Smooth muscle cell (in vitro differentiated cells): ENCODE results near the gene PDE11A. TPM values are rescaled to one million over a fixed set of nuclear protein-coding genes. Genes with fewer than 3 reads are reported as not detected.

ENCODE experiments used
- DNase-seq: peaks from one replicate; lab custom pipeline; 2025; ENCODE audit not compliant: unreplicated experiment; lab: John Stamatoyannopoulos, UW
- H2AFZ ChIP-seq: fragments of 200-600 bp; sonication (generic); 2 replicates; pipeline ENCODE4 v1.6.0; 2016; ENCODE audit warnings: antibody characterized with exemption, low read depth, mild to moderate bottlenecking
- H3F3A ChIP-seq: fragments of 200-600 bp; sonication (generic); 2 replicates; pipeline ENCODE4 v1.6.0; 2017; ENCODE audit warnings: antibody characterized with exemption, low read depth
- H3K27ac ChIP-seq: fragments of 200-600 bp; sonication (generic); 2 replicates; pipeline ENCODE4 v1.5.1; 2016; ENCODE audit warnings: low read depth, mild to moderate bottlenecking
- H3K27me3 ChIP-seq: fragments of 200-600 bp; sonication (generic); 2 replicates; pipeline ENCODE4 v1.6.1; 2016; ENCODE audit warnings: low read depth, mild to moderate bottlenecking
- H3K36me3 ChIP-seq: fragments of 200-600 bp; sonication (generic); 2 replicates; pipeline ENCODE4 v1.5.1; 2016; ENCODE audit warnings: low read depth
- H3K4me1 ChIP-seq: fragments of 200-600 bp; sonication (generic); 2 replicates; pipeline ENCODE4 v1.5.1; 2016; ENCODE audit warnings: low read depth
- H3K4me2 ChIP-seq: fragments of 200-600 bp; sonication (generic); 2 replicates; pipeline ENCODE4 v1.6.0; 2016; ENCODE audit warnings: mild to moderate bottlenecking
- H3K4me3 ChIP-seq: fragments of 200-600 bp; sonication (generic); 2 replicates; pipeline ENCODE4 v1.5.1; 2016; ENCODE audit warnings: mild to moderate bottlenecking
- H3K79me2 ChIP-seq: fragments of 200-600 bp; sonication (generic); 2 replicates; pipeline ENCODE4 v1.6.0; 2016; ENCODE audit warnings: low read depth, mild to moderate bottlenecking
- H3K9ac ChIP-seq: fragments of 200-600 bp; sonication (generic); 2 replicates; pipeline ENCODE4 v1.6.0; 2016; ENCODE audit warnings: low read depth
- H3K9me3 ChIP-seq: fragments of 200-600 bp; sonication (generic); replicated peaks from 2 replicates; pipeline ENCODE4 v1.5.1; 2016; ENCODE audit warnings: low read depth
- H4K20me1 ChIP-seq: fragments of 200-600 bp; sonication (generic); 2 replicates; pipeline ENCODE4 v1.6.0; 2016; ENCODE audit warnings: low read depth
- CTCF ChIP-seq: fragments of 200-600 bp; sonication (generic); IDR thresholded peaks from 2 replicates; pipeline ENCODE4 v1.5.1; 2017; ENCODE audit warnings: borderline replicate concordance, mild to moderate bottlenecking, antibody characterized with exemption; ENCODE audit not compliant: insufficient read depth, poor library complexity, severe bottlenecking
- WGBS: methylation state at CpG from one replicate; pipeline ENCODE4 v1.1.7; 2016; ENCODE audit warnings: low lambda C conversion rate; 5-methylcytosine and 5-hydroxymethylcytosine counted together
- polyA plus RNA-seq: library from polyadenylated mRNA; unstranded; fragments of >200 nt; fragmentation: Nextera tagmentation; extraction: Ambion mirVana; gene quantifications from 2 replicates; pipeline ENCODE4 v1.2.1, GENCODE V29; 2016
- total RNA-seq: library from RNA; depleted of rRNA; stranded (reverse); fragments of >200 nt; gene quantifications from 2 replicates; pipeline ENCODE4 v1.2.3, GENCODE V29; 2014

The PDE11A gene
- total and polyA plus RNA-seq, 2 experiments from 2014 or later = under 0.01 TPM; not detected in 1

DNA sequence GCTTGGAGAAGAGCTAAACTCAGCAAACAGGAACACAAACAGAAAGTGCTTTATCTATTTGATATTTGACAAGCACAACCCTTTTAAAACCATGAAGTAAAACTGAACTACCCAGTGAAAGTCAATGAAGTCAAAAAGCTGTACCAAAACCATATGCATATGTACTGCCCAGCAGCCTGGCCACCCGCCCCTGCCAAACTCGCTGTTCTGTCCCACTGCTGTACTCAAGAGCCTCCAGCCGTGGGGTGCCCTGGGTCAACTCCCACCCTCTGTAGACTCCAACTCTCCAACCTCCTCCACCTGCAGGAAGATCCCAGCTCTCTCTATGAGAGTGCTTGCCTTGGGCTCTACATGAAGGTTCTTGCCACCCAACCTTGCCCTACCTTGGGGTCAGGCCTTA, 411.8 kb downstream of the PDE11A start:
- no peaks in the 10 kb centered on the region for H4K20me1 ChIP-seq
- H2AFZ ChIP-seq = no peak overlapping the region
- H3K4me2 ChIP-seq = no peak overlapping the region
- no peak for TF ChIP-seq CTCF
- H3K4me3 ChIP-seq = no peak overlapping the region
- no peak overlapping the region for H3K27ac ChIP-seq
- no peaks in the 10 kb centered on the region for H3K36me3 ChIP-seq
- H3K79me2 ChIP-seq = no peaks in the 10 kb centered on the region
- H3K9me3 ChIP-seq = no peaks in the 10 kb centered on the region
- no peaks in the 10 kb centered on the region for H3K27me3 ChIP-seq
- no peak for DNase-seq
- 71% methylated on average over 3 of the region's 3 CpGs for WGBS
- no peak overlapping the region for H3K9ac ChIP-seq
- H3F3A ChIP-seq = no peaks in the 10 kb centered on the region
- peaks cover 10% of the 10 kb centered on the region for H3K4me1 ChIP-seq

- H3K4me3 ChIP-seq = no peak overlapping the region
- no peaks in the 10 kb centered on the region for H3K27me3 ChIP-seq
- no peaks in the 10 kb centered on the region for H3K79me2 ChIP-seq
- H3K36me3 ChIP-seq = no peaks in the 10 kb centered on the region
- no peak for TF ChIP-seq CTCF
- H4K20me1 ChIP-seq = no peaks in the 10 kb centered on the region
- DNase-seq = no peak
- no peaks in the 10 kb centered on the region for H3F3A ChIP-seq
- no peak overlapping the region for H3K4me2 ChIP-seq
- H3K9ac ChIP-seq = no peak overlapping the region
- H3K27ac ChIP-seq = no peak overlapping the region
- H3K9me3 ChIP-seq = no peaks in the 10 kb centered on the region
- no peak overlapping the region for H2AFZ ChIP-seq
- H3K4me1 ChIP-seq = peaks cover 10% of the 10 kb centered on the region
These were observed 414.3 kb downstream of the PDE11A start for GRCh38 chr2:177658309-177658708.

DNA sequence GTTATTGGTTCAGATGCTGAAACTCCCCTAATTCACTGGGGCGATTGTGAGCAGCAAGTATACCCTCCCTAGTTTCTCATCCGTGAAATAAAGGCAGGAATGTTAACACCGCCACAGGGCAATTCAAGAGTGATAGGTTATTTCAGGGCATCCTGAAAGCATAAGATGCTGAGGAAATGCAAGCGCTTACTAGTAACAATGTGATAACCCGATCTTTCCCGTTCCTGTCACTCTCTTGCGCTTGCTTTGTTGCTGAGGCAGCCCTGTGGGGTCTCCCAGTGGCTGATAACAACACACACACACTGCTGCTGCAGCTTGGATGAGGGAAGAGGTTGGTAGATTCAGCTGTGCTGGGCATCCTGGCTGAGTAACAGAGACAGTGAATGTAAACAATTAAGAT, 420.7 kb downstream of the PDE11A start:
- no peak for DNase-seq
- H3K4me3 ChIP-seq = no peak overlapping the region
- H3K36me3 ChIP-seq = no peaks in the 10 kb centered on the region
- no peak for TF ChIP-seq CTCF
- H3K79me2 ChIP-seq = no peaks in the 10 kb centered on the region
- H2AFZ ChIP-seq = no peak overlapping the region
- peaks cover 11% of the 10 kb centered on the region for H3K4me1 ChIP-seq
- no peak overlapping the region for H3K9ac ChIP-seq
- H3F3A ChIP-seq = no peaks in the 10 kb centered on the region
- no peaks in the 10 kb centered on the region for H3K9me3 ChIP-seq
- H3K27me3 ChIP-seq = no peaks in the 10 kb centered on the region
- H3K27ac ChIP-seq = no peak overlapping the region
- H4K20me1 ChIP-seq = no peaks in the 10 kb centered on the region
- WGBS = 40% methylated on average over 7 of the region's 7 CpGs
- H3K4me2 ChIP-seq = no peak overlapping the region
